Measurements from ENCODE around the gene IFT25.
A peak's percentile ranks its signal among the peaks of the same experiment; 100 is the strongest.

The IFT25 gene

GRCh38 chr1:53927376-53927881 is 18.1 kb downstream of the IFT25 start:
- no peak for DNase-seq

GRCh38 chr1:53919675-53920066 is 25.8 kb downstream of the IFT25 start:
- peak; percentile 23 for DNase-seq

GRCh38 chr1:53918343-53918742 is 27.2 kb downstream of the IFT25 start:
- no peak for DNase-seq

- no peak for DNase-seq
Measured at GRCh38 chr1:53913352-53914033, 32.0 kb downstream of the IFT25 start.

- DNase-seq: no peak
Measured at GRCh38 chr1:53911442-53911841, 34.1 kb downstream of the IFT25 start.

GRCh38 chr1:53909946-53910345 is 35.6 kb downstream of the IFT25 start:
- no peak for DNase-seq

GRCh38 chr1:53906121-53906520 is 39.4 kb downstream of the IFT25 start:
- no peak for DNase-seq

GRCh38 chr1:53905509-53905908 is 40.0 kb downstream of the IFT25 start:
- no peak for DNase-seq

GRCh38 chr1:53902235-53903138 is 43.0 kb downstream of the IFT25 start:
- DNase-seq: no peak

GRCh38 chr1:53899708-53900107 is 45.8 kb downstream of the IFT25 start:
- DNase-seq: no peak

- peak; percentile 95 for DNase-seq
Measured at GRCh38 chr1:53899206-53899628, 46.3 kb downstream of the IFT25 start.

- DNase-seq: peak; percentile 91
Measured at GRCh38 chr1:53896635-53897229, 48.8 kb downstream of the IFT25 start.

GRCh38 chr1:53895421-53895820 is 50.1 kb downstream of the IFT25 start:
- DNase-seq: no peak

- no peak for DNase-seq
Measured at GRCh38 chr1:53894644-53895043, 50.9 kb downstream of the IFT25 start.

- no peak for DNase-seq
Measured at GRCh38 chr1:53893999-53894636, 51.4 kb downstream of the IFT25 start, which contains the start of gene DIO1. Gene DIO1 (plus strand): TSS chr1:53894187. CDS start chr1:53894211, 24 bp downstream.

GRCh38 chr1:53892911-53893310 is 52.6 kb downstream of the IFT25 start:
- DNase-seq: no peak

GRCh38 chr1:53891678-53892077 is 53.8 kb downstream of the IFT25 start:
- no peak for DNase-seq

- DNase-seq: no peak
Measured at GRCh38 chr1:53891018-53891417, 54.5 kb downstream of the IFT25 start.

- no peak for DNase-seq
Measured at GRCh38 chr1:53890522-53890941, 55.0 kb downstream of the IFT25 start.

GRCh38 chr1:53889304-53890298 is 55.9 kb downstream of the IFT25 start, which contains the start of gene YIPF1:
Gene YIPF1 (minus strand): TSS chr1:53889797. CDS start chr1:53888937, 860 bp downstream.
- DNase-seq: peak; percentile 86

- DNase-seq: no peak
Measured at GRCh38 chr1:53888681-53889080, 56.8 kb downstream of the IFT25 start.
